ENCODE data around the gene MTMR6. TPM values are rescaled to one million over a fixed set of nuclear protein-coding genes. Genes with fewer than 3 reads are reported as not detected.

The MTMR6 gene
- total and polyA plus RNA-seq, 8 donors = 3.2 to 11.2 (median 7.9) TPM

DNA sequence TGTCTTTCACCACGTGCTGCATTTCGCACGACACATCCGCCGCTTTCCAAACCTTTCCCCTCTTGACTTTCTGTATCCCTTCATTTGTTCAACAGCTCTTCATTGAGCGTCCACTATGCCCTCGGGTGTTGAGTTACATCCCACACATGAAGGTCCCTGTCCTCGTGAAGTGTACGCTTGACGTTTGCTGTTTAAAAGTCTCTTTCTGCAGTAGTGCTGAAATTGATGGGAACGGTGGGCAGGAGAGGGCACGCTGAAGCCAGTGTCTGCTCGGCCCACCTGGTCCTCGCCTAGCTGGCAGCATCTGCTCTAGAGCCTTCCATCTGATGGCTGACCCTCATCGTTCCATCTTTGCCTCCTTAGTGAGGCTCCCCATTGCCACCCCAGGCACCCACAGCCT, 59.6 kb downstream of the MTMR6 start:
- TF ChIP-seq CTCF (IDR thresholded peaks at IDR 0.05) = no peak
- FAIRE-seq = no peak
- Histone ChIP-seq H3K36me3 (no peaks in the 10 kb centered on the region), H3K27ac (no peak overlapping the region), H3K27me3 (no peaks in the 10 kb centered on the region), H3K4me1 (no peaks in the 10 kb centered on the region), H3K9me3 (no peaks in the 10 kb centered on the region), H3K4me3 (no peak overlapping the region)
- no peak for DNase-seq
- WGBS, 2 donors = 81 to 89% methylated on average over 15 of the region's 15 CpGs
- intact Hi-C loops (cut with DNase I) = no loop called here
- no peak for ATAC-seq

- Histone ChIP-seq H3K4me1 (no peaks in the 10 kb centered on the region), H3K27me3 (no peaks in the 10 kb centered on the region), H3K27ac (no peak overlapping the region), H3K4me3 (no peak overlapping the region), H3K9me3 (no peaks in the 10 kb centered on the region), H3K36me3 (no peaks in the 10 kb centered on the region)
- FAIRE-seq (no peak), ATAC-seq (no peak), DNase-seq (no peak)
- intact Hi-C loops (cut with DNase I) = no loop called here
- 84 to 89% methylated on average over 4 of the region's 4 CpGs for WGBS, 2 donors
- no peak for TF ChIP-seq CTCF (IDR thresholded peaks at IDR 0.05)
Observed at GRCh38 chr13:25225970-25226369, 61.3 kb downstream of the MTMR6 start.

DNA sequence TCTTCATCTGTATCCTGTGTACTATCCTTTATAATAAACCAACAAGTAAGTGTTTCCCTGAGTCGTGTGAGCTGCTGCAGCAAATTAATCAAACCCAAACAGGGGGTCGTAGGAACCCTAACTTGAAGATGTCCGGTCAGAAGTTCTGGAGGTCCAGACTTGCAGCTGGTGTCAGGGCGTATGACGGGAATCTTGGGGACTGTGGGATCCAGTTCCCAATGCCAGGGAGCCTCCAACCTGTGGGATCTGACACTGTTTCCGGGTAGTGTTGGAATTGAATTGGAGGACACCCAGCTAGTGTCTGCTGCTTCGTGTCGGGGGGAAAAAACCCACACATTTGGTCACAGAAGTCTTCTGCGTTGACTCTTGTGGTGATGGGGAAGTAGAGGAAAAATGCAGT, 63.1 kb downstream of the MTMR6 start:
- FAIRE-seq (no peak), ATAC-seq (no peak), DNase-seq (no peak)
- Histone ChIP-seq H3K9me3 (no peaks in the 10 kb centered on the region), H3K4me3 (no peak overlapping the region), H3K27ac (no peak overlapping the region), H3K27me3 (no peaks in the 10 kb centered on the region), H3K36me3 (no peaks in the 10 kb centered on the region), H3K4me1 (no peaks in the 10 kb centered on the region)
- TF ChIP-seq CTCF (IDR thresholded peaks at IDR 0.05) = no peak
- intact Hi-C loops (cut with DNase I) = no loop called here
- 72 to 87% methylated on average over 9 of the region's 9 CpGs for WGBS, 2 donors

GRCh38 chr13:25222740-25223139, 64.5 kb downstream of the MTMR6 start:
- H3K36me3 ChIP-seq = no peaks in the 10 kb centered on the region
- ATAC-seq (no peak), DNase-seq (no peak), FAIRE-seq (no peak)
- H3K27ac ChIP-seq = no peak overlapping the region
- no peak for TF ChIP-seq CTCF (IDR thresholded peaks at IDR 0.05)
- H3K4me1 ChIP-seq = no peaks in the 10 kb centered on the region
- no peaks in the 10 kb centered on the region for H3K9me3 ChIP-seq
- no peaks in the 10 kb centered on the region for H3K27me3 ChIP-seq
- H3K4me3 ChIP-seq = no peak overlapping the region
- intact Hi-C loops (cut with DNase I) = no loop called here
- WGBS, 2 donors = 63 to 78% methylated on average over 9 of the region's 9 CpGs

- intact Hi-C loops (cut with DNase I) = no loop called here
- H3K27ac ChIP-seq = no peak overlapping the region
- H3K4me3 ChIP-seq = no peak overlapping the region
- H3K27me3 ChIP-seq = no peaks in the 10 kb centered on the region
- H3K4me1 ChIP-seq = no peaks in the 10 kb centered on the region
- 53 to 62% methylated on average over 5 of the region's 5 CpGs for WGBS, 2 donors
- no peaks in the 10 kb centered on the region for H3K36me3 ChIP-seq
- no peaks in the 10 kb centered on the region for H3K9me3 ChIP-seq
- ATAC-seq = no peak
- FAIRE-seq = no peak
- no peak for DNase-seq
- no peak for TF ChIP-seq CTCF (IDR thresholded peaks at IDR 0.05)
Observed at GRCh38 chr13:25218019-25218418, 69.3 kb downstream of the MTMR6 start.
